Measurements from ENCODE around the gene TBC1D20.

DNA sequence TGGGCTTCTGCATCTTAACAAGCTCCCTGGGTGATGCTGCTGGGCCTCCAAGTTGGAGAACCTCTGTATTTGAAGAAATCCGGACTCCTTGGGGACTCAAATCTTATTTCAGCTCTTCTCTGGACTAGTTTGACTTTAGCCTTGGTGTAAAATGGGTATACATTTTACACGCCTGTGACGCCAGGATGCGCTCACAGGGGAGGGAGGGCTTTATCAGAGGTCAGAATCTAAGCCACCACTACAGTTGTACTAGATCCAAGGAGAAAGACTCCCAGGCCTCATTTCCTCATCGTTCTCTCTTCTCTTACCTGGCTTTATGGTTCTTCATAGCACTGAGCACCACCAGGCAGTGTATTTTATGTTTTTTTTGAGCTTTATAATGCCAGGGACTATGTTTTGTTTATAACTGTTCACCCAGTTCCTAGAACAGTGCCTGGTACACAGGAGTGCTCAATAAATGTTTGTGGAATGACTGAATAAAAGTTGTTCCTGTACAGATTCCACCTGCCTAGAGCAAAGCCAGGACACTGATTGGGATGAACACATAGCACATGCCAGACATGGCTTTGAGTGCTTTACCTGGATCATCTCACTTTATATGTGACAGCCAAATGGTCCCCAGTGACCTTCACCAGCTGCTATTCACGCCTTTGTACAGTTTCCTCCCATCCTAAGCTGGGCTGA is 59.3 kb downstream of the TBC1D20 start:
- TF ChIP-seq, protein P1, sequence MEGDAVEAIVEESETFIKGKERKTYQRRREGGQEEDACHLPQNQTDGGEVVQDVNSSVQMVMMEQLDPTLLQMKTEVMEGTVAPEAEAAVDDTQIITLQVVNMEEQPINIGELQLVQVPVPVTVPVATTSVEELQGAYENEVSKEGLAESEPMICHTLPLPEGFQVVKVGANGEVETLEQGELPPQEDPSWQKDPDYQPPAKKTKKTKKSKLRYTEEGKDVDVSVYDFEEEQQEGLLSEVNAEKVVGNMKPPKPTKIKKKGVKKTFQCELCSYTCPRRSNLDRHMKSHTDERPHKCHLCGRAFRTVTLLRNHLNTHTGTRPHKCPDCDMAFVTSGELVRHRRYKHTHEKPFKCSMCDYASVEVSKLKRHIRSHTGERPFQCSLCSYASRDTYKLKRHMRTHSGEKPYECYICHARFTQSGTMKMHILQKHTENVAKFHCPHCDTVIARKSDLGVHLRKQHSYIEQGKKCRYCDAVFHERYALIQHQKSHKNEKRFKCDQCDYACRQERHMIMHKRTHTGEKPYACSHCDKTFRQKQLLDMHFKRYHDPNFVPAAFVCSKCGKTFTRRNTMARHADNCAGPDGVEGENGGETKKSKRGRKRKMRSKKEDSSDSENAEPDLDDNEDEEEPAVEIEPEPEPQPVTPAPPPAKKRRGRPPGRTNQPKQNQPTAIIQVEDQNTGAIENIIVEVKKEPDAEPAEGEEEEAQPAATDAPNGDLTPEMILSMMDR (conservative IDR thresholded peaks at IDR 0.05; ENCODE audit: low read depth, low read length), result no peak
- no peak for TF ChIP-seq EZH2phosphoT487 (IDR thresholded peaks at IDR 0.05; ENCODE audit: borderline replicate concordance, low read length)
